RWPE1 (cell line): ENCODE results near the gene SHOC2.
A peak's percentile ranks its signal among the peaks of the same experiment; 100 is the strongest.

Experiments used
- CTCF ChIA-PET: fragments of 350-600 bp; sonication (Branson Sonifier 250); formaldehyde crosslinking; extraction: SDS; loops from one replicate; lab custom pipeline; 2021; lab: Yijun Ruan, JAX
- POLR2A ChIA-PET: fragments of 400-600 bp; formaldehyde crosslinking; extraction: SDS; loops from one replicate; lab custom pipeline; 2020; ENCODE audit warnings: antibody characterized with exemption; ENCODE audit not compliant: low non-redundant PET; lab: Yijun Ruan, JAX
- DNase-seq: peaks from one replicate; pipeline ENCODE4 v3.0.0; 2012; ENCODE audit warnings: low spot score
- H3K27ac ChIP-seq: fragments of 450-650 bp; 2 replicates; pipeline ENCODE4 v1.5.1; 2017
- CTCF ChIP-seq: fragments of 450-650 bp; conservative IDR thresholded peaks from 2 replicates; pipeline ENCODE4 v1.5.1; 2017; ENCODE audit warnings: low read depth, mild to moderate bottlenecking

The SHOC2 gene

DNA sequence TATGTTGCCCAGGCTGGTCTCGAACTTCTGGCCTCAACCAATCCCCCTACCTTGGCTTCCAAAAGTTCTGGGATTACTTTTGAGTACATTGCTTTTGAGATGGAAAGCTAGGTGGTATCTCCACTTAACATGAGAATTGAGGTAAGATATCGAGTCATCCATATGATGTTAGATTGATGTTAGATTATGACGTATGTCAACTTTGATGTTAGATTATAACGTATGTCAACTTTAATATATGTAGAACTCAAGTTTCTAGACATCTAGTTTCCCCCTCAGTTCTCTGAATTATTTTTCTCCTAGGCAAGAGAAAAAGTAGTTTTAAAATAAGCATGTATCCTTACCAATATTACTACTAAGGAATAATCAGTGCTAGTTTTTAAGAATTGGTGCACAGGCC lies 20.0 kb downstream of the SHOC2 start:
- ChIA-PET POLR2A (no interaction called here), CTCF (interaction anchor here (0.6 kb wide), 1 partner anchor 15 kb away, joined by 4 read pairs; no protein-coding TSS in a partner anchor)
- DNase-seq: no peak
- no peak overlapping the region for H3K27ac ChIP-seq
- no peak for TF ChIP-seq CTCF

GRCh38 chr10:110944792-110945396 lies 25.5 kb downstream of the SHOC2 start:
- ChIA-PET CTCF (interaction anchor here (0.6 to 0.7 kb wide), 2 partner anchors 19 to 566 kb away, joined by 3 to 4 read pairs; no protein-coding TSS in a partner anchor), POLR2A (no interaction called here)
- H3K27ac ChIP-seq: no peak overlapping the region
- DNase-seq: no peak
- no peak for TF ChIP-seq CTCF

DNA sequence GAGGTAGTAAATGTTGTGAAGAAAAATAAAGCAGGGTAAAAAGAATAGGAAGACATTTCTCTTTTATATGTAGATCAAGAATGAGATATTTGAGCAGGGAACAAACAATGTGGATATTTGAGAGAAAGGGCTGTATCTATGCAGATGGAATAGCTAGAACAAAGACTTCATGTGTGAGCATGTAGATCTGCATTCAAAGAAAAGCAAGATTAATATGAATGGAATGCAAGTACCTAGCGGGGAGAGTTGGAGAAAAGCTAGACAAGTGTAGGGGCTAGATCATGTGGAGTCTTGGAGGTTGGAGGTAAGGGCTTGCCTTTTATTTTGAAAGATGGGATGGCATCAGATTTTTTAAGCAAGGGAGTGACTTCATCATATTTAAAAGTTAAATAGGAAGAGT lies 27.1 kb downstream of the SHOC2 start:
- DNase-seq: peak; percentile 25
- ChIA-PET POLR2A (no interaction called here), CTCF (interaction anchor here (0.8 kb wide), 1 partner anchor 643 kb away, joined by 3 read pairs; no protein-coding TSS in a partner anchor)
- TF ChIP-seq CTCF: no peak
- no peak overlapping the region for H3K27ac ChIP-seq

- CTCF ChIA-PET: interaction anchor here (0.7 kb wide), 1 partner anchor 44 kb away, joined by 3 read pairs; no protein-coding TSS in a partner anchor
- no peak for TF ChIP-seq CTCF
- H3K27ac ChIP-seq: no peak overlapping the region
- peak; percentile 11 for DNase-seq
- POLR2A ChIA-PET: no interaction called here
Measured at GRCh38 chr10:110947061-110947595, 27.7 kb downstream of the SHOC2 start.

GRCh38 chr10:110951381-110951780 lies 32.0 kb downstream of the SHOC2 start:
- ChIA-PET POLR2A (no interaction called here), CTCF (no interaction called here)
- DNase-seq: no peak
- H3K27ac ChIP-seq: no peak overlapping the region
- TF ChIP-seq CTCF: no peak

- H3K27ac ChIP-seq: no peak overlapping the region
- DNase-seq: no peak
- ChIA-PET CTCF (no interaction called here), POLR2A (no interaction called here)
- no peak for TF ChIP-seq CTCF
Measured at GRCh38 chr10:110957606-110958005, 38.2 kb downstream of the SHOC2 start.
